SK-N-MC (cell line): ENCODE results near the gene NFAT5.

Source experiments
- EZH2 ChIP-seq: fragments of 200-600 bp; sonication (generic); IDR thresholded peaks from one replicate; pipeline ENCODE4 v1.6.1; 2017; ENCODE audit warnings: antibody characterized with exemption
- POLR2AphosphoS5 ChIP-seq: IDR thresholded peaks from 2 replicates; pipeline ENCODE4 v1.6.1; 2012; ENCODE audit warnings: mild to moderate bottlenecking, low read depth, low read length, borderline replicate concordance

DNA sequence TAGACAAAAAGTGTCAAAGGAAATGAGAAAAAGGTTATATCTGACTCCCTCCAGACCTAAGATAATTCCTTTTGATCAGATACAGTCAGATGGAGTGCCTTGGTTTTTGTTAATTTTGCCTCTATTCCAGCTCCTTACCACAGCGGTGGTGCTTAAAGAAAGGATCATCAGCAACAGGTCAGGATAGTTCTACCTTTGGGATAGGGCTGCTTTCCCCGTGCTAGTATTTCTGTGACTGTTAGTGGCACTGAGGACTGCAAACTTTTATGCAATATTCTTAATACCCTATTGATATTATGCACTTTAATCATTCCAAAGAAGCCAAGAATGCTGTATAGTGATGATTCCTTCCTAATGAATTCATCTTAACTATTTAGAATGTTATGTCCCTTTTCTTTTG is 136.1 kb downstream of the NFAT5 start:
- TF ChIP-seq POLR2AphosphoS5 = no peak
- no peak for TF ChIP-seq EZH2
